OCI-M2 (cell line): ENCODE measurements around the gene CSPG4.
"Not testable (repeated sequence)": the region's sequence is repeated elsewhere in the genome, so short reads cannot be mapped to it uniquely, and the experiment has no call there.

ENCODE experiments used
- DNase-seq: peaks from one replicate; lab custom pipeline; 2025; ENCODE audit not compliant: unreplicated experiment; lab: John Stamatoyannopoulos, UW

CSPG4 gene

DNA sequence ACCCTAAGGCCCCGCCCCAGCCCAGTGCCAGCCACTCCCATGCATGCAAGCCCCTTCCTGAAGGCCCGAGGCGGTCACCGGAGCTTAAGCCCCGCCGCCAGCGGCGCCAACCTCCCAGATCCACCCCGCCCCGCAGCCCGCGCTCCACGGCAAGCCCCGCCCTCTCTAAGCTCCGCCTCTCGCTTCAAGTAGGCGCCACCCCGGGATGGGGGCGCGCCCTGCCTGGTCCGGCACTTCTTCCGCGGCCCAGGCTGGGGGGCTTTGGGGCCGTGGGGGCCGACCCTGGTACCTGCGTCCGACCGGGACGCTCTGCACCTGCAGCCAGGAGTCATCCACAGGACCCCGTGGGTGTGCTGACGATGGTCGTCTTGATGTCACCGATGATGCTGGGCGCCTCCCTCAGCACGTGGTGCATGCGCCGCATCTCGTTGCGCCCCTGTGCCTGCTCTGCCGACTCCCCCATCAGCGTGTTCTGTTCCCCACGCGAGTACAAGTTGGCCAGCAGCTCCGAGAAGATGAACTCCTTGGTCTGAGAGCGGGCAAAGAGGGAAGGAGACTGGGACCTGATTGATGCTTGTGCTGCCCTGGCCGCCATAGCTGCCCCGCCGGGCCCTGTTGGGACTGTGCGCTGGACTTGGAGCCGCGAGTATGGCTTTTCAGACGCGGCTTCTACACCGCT lies 26.1 kb upstream of the CSPG4 start:
- DNase-seq = peak; percentile 25

DNA sequence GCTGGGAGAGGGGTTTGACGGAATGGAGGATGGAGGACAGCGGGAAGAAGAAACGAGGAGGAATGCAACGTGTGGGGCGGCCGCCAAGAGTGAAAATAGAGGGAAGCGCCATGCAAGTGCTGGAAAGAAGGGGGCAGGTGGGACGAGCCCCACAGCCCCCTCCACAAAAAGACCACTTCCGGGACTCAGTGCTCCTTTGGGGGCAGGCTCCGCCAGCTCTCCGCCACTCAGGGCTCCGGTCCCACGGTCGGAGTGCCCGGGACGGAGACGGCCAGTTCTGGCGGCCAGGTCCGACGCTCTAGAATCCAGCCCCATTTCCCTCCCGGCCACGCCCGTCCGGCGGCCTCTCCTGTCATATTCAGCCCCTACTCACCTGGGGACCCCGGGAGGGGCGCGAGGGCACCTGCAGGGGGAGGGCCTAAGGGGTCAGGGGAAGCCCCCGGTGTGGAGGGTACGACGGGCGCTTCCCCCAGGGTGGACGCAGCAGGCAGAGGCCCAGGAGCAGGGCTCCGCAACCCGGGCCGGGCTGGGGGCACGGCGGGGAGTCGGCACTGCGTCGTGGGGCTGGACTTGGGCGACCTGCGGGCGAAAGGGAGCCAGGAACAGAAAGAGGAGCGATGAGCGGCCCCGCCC lies 25.5 kb upstream of the CSPG4 start:
- no peak for DNase-seq

DNA sequence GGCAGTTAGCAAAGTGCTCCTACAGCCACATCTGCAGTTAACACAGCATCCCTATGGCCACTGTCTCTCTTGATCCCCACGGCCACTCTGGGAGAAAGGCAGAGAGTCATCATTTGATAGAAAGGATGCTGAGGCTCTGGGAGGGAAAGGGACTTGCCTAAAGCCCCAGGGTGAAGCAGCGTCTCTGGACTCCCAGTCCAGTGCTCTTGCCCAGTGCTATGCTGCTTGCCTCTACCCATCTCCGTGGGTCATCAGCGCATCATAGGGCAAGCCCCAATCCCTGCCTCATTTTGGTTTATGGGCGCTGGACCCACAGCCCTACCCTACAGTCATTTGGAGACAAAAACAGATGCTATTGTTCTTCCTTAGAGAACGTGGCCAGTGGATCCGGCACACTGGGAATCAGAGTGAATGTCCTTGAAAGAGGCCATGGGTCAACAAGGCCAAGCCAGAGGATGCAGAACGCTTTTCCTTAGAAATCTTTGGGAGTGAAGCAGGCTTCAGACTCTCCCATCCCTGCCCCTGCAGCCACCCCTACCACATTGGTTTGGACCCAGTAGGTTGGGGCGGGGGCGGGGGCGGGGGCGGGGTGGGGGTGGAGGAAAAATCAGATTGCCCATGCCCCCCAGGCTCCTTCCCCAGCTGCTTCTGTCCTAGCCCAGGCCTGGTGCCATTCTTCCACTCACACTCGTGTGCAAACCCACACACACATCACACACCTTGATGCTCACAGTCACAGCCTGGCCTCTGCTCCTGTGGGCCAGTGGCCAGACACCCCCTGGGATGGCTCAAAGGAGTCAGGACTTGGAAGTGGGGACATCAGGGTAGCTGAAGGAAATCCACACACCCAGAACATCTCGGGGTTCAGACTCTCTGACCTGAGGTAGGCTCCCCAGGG lies 24.7 kb upstream of the CSPG4 start:
- DNase-seq = not testable (repeated sequence)

GRCh38 chr15:75736256-75736655 lies 23.6 kb upstream of the CSPG4 start:
- no peak for DNase-seq

DNA sequence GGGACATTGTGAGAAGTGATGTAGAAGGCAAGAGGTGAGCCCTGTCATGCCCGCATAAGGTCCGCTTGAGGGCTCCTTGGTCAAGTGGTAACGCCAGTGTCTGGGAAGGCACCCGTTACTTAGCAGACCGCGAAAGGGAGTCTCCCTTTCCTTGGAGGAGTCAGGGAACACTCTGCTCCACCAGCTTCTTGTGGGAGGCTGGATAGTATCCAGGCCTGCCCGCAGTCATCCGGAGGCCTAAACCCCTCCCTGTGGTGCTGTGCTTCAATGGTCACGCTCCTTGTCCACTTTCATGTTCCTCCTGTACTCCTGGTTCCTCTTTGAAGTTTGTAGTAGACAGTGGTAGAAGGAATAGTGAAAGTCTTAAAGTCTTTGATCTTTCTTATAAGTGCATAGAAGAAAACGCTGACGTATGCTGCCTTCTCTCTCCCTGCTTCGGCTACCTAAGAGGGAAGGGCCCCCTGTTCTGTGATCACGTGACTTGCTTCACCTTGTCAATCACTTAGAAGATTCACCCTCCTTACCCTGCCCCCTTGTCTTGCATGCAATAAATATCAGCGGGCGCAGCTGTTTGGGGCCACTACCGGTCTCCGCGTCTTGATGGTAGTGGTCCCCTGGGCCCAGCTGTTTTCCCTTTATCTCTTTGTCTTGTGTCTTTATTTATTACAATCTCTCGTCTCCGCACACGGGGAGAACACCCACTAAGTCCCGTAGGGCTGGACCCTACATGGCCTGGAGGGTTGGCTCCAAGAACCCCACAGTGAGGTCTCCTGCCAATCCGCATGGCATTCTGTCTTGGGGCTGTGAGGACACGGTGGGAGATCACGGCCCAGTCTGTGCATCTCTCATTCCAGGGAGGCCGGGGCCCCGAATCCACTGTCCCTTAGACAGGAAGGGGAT lies 22.5 kb upstream of the CSPG4 start:
- DNase-seq = not testable (repeated sequence)

GRCh38 chr15:75733761-75734651 lies 21.4 kb upstream of the CSPG4 start:
- no peak for DNase-seq

- peak; percentile 7 for DNase-seq
Observed at GRCh38 chr15:75732809-75733451, 20.3 kb upstream of the CSPG4 start.

DNA sequence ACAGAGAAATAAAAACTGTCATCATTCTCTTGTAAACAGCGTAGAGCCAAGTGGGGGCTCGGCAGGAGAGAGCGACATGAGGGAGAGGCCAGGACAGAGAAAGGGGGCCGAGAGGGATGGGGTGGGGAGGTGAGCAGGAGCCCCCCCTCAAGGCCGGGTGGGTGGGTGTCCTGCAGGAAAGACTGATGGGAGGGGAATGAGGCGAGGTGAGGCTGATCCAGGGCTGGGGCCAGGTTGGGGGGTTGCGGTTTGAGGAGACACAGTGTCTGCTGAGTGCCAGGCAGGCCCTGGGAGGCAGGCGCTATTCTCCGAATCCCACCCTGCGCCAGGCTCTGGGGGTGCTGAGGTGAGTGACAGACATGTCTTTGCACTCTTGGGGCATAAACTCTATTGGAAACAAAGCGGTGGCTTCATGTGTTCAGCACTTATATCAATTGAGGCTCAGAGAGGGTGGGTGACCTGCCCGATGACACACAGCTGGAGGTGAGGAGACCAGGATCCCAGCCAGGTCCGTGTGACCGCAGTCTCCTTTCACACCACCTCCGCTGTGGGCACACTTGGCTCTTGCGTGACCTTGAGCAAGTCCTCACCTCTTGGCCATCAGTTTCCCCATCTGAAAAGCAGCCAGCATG lies 19.6 kb upstream of the CSPG4 start:
- DNase-seq = no peak

GRCh38 chr15:75731248-75732151 lies 18.9 kb upstream of the CSPG4 start:
- no peak for DNase-seq

DNA sequence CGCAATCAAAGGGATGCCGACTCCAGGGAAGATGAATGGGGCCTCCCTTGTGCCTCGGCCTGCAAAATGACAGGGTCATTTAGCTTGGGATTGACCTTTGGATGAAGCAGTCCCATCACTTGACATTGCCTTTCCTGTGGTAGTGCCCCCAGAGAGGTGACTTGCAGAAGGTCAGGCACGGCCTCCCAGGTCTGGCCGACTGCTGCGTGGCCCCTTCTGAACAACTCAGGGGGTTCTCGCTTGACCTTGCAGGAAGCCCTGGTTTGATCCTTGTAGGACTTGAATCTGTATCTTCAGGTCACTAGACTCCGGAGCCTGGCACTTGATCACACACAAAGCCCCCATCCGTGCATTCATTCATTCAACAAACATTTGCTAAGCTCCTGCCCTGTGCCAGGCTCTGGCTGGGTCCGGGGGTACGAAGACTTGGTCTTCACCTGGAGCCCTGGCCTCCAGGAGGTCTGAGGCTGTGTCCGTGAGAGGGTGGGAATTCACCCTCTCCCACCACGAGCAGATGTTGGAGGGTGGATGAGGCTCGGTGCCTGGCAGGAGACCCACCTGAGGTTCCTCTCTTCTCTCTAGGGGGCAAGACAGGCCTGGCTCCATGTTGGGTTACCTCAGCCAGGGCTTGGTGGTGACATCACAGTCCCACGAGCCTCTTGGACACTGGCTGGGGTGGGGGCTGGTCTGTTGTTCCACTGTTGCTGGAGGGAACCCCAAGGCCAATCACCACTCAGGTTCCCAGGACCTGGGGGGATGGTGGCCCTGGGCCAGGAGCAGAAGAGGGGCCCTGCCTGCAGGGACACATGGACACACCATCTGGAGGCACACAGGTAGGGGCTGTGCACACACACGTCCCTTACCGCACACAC lies 18.0 kb upstream of the CSPG4 start:
- not testable (repeated sequence) for DNase-seq

GRCh38 chr15:75729326-75730069 lies 16.9 kb upstream of the CSPG4 start:
- no peak for DNase-seq

DNA sequence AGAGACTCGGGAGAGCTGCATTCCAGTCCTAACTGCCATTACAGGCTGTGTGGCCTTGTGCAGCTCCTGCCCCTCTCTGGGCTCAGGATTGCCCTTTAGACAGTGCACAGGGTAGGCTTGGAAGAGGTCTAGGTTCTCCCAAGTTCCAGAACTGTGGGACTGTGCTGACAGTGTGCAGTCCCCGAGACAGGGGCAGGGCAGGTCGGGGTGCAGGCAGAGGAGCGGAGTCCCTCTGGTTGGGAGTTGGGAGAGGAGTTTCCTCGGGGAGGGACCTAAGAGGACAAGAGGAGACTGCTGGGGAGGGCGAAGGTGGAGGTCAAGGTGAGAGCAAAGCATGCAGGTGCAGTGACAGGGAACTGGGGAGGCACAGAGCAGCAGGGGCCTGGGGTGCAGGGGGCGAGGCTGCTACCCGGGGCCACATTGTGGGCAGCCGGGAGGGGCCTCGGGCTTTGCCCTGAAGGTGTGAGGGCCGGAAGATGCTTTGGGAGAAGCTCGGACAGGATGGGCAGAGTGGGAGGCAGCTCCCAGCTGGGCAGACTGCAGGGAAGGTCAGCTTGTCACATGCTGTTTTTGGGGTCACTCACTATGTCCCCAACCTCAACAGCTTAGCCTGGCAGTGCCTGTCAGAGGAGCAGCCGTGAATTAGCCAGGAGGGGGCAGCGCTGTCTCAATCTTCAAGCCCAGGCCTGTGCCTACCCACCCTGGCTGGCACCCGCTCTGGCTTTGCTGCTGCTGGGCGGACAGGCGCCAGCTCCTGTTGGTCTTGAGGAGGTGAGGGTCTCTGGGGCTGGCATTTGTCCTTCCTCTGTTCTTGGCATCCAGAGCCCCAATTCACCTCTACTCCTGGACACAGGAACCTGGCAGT lies 15.4 kb upstream of the CSPG4 start:
- no peak for DNase-seq

DNA sequence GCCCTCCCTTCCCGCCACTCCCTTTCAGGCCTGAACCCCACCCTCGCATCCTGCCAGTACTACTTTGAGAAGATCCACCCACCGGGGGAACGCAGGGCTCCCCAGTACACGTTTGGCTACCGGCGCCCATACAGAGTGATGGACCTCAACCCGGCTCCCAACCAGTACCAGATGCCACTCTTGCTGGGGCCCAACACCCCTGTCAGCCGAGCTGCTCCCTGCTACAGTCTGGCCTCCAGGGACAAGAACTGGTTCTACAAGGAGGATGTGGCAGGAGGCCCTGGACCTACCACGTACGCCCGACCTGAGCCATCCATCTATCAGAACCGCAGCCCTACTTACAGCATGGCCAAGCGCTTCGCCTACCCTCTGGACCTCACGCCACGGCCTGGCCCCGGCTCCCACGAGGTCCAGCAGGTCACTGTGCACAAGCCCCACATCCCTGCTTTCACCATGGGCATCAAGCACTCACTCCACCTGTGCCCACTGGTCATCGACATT lies 14.4 kb upstream of the CSPG4 start:
- DNase-seq = no peak

DNA sequence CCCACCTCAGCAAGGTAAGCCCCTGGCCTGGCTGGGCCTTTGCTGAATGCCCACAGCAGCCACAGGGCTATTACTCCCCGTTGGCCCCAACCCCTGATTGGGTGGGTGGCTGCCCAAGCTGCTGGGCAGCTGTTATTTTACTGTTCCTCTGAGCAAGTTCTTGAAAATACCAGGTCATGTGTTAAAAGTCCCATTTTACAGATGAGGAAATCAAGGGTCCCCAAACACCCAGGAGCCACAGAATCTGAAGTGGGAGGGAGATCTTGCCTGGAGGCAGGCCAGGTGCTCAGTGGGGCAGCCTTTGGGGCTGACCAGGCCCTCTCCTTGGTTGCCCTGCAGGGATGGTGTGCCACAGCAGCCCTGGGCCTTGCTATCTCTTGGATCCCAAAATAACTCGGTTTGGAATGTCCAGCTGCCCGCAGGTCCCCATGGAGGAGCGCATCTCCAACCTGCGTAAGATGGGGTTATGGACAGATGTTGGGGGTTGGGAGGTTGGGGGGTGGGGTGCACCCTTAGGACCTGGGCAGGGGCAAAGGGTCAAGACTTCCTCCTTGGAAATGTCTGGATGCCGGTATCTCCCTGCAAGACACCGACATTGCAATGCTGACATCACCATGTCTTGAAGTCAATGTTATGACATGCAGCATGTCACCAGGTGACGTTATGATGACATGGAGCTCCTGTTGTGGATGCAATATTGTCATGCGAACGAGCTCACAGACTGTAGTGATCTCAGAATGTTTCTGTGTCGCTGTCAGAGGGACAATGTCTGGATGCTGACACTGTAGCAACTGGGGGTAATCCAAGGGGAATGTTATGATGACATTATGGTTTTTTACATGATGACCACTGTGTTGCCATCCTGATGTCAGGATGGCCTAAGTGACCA lies 13.3 kb upstream of the CSPG4 start:
- DNase-seq = no peak
